ENCODE data around the gene WAPL.
"Not testable (repeated sequence)": the region's sequence is repeated elsewhere in the genome, so short reads cannot be mapped to it uniquely, and the experiment has no call there.

The WAPL gene

GRCh38 chr10:86540016-86540415, 18.4 kb upstream of the WAPL start:
- Histone ChIP-seq H3K36me3 (ENCODE audit: control insufficient read depth, insufficient read depth, low read length, severe bottlenecking) (no peaks in the 10 kb centered on the region), H3K4me3 (ENCODE audit: low read length) (no peak overlapping the region), H3K27me3 (replicated peaks; ENCODE audit: control insufficient read depth, insufficient read depth, low read length) (no peaks in the 10 kb centered on the region), H3K4me1 (ENCODE audit: control insufficient read depth, insufficient read depth, low read length) (peaks cover 4% of the 10 kb centered on the region), H3K9me3 (ENCODE audit: control insufficient read depth, low read length) (no peaks in the 10 kb centered on the region), H3K9ac (ENCODE audit: low read length) (no peak overlapping the region)
- DNase-seq (ENCODE audit: low read depth), result no peak

GRCh38 chr10:86538547-86538946, 17.0 kb upstream of the WAPL start:
- Histone ChIP-seq H3K36me3 (ENCODE audit: control insufficient read depth, insufficient read depth, low read length, severe bottlenecking) (no peaks in the 10 kb centered on the region), H3K27me3 (replicated peaks; ENCODE audit: control insufficient read depth, insufficient read depth, low read length) (no peaks in the 10 kb centered on the region), H3K4me1 (ENCODE audit: control insufficient read depth, insufficient read depth, low read length) (peaks cover 4% of the 10 kb centered on the region), H3K9ac (ENCODE audit: low read length) (no peak overlapping the region), H3K9me3 (ENCODE audit: control insufficient read depth, low read length) (no peaks in the 10 kb centered on the region), H3K4me3 (ENCODE audit: low read length) (no peak overlapping the region)
- DNase-seq (ENCODE audit: low read depth), result no peak

- not testable (repeated sequence) for H3K9me3 ChIP-seq (ENCODE audit: control insufficient read depth, low read length); H3K9ac ChIP-seq (ENCODE audit: low read length); H3K36me3 ChIP-seq (ENCODE audit: control insufficient read depth, insufficient read depth, low read length, severe bottlenecking); DNase-seq (ENCODE audit: low read depth); H3K4me3 ChIP-seq (ENCODE audit: low read length); H3K27me3 ChIP-seq (replicated peaks; ENCODE audit: control insufficient read depth, insufficient read depth, low read length); H3K4me1 ChIP-seq (ENCODE audit: control insufficient read depth, insufficient read depth, low read length)
These were observed 16.4 kb upstream of the WAPL start for GRCh38 chr10:86538040-86538439.

GRCh38 chr10:86536294-86536861, 14.8 kb upstream of the WAPL start:
- no peak for DNase-seq (ENCODE audit: low read depth)
- no peak overlapping the region for H3K4me3 ChIP-seq (ENCODE audit: low read length)
- H3K9me3 ChIP-seq (ENCODE audit: control insufficient read depth, low read length), result no peaks in the 10 kb centered on the region
- no peak overlapping the region for H3K9ac ChIP-seq (ENCODE audit: low read length)
- H3K27me3 ChIP-seq (replicated peaks; ENCODE audit: control insufficient read depth, insufficient read depth, low read length), result no peaks in the 10 kb centered on the region
- H3K4me1 ChIP-seq (ENCODE audit: control insufficient read depth, insufficient read depth, low read length), result peaks cover 4% of the 10 kb centered on the region
- H3K36me3 ChIP-seq (ENCODE audit: control insufficient read depth, insufficient read depth, low read length, severe bottlenecking), result no peaks in the 10 kb centered on the region

- peak overlapping the region; percentile 85 for H3K4me3 ChIP-seq (ENCODE audit: low read length)
- peaks cover 4% of the 10 kb centered on the region for H3K4me1 ChIP-seq (ENCODE audit: control insufficient read depth, insufficient read depth, low read length)
- DNase-seq (ENCODE audit: low read depth), result no peak
- H3K27me3 ChIP-seq (replicated peaks; ENCODE audit: control insufficient read depth, insufficient read depth, low read length), result no peaks in the 10 kb centered on the region
- no peaks in the 10 kb centered on the region for H3K9me3 ChIP-seq (ENCODE audit: control insufficient read depth, low read length)
- peak overlapping the region; percentile 84 for H3K9ac ChIP-seq (ENCODE audit: low read length)
- H3K36me3 ChIP-seq (ENCODE audit: control insufficient read depth, insufficient read depth, low read length, severe bottlenecking), result no peaks in the 10 kb centered on the region
These were observed 13.7 kb upstream of the WAPL start for GRCh38 chr10:86535132-86535882.

- Histone ChIP-seq H3K9me3 (ENCODE audit: control insufficient read depth, low read length) (no peaks in the 10 kb centered on the region), H3K27me3 (replicated peaks; ENCODE audit: control insufficient read depth, insufficient read depth, low read length) (no peaks in the 10 kb centered on the region), H3K9ac (ENCODE audit: low read length) (no peak overlapping the region), H3K4me1 (ENCODE audit: control insufficient read depth, insufficient read depth, low read length) (peaks cover 4% of the 10 kb centered on the region), H3K36me3 (ENCODE audit: control insufficient read depth, insufficient read depth, low read length, severe bottlenecking) (no peaks in the 10 kb centered on the region), H3K4me3 (ENCODE audit: low read length) (no peak overlapping the region)
- DNase-seq (ENCODE audit: low read depth), result no peak
These were observed 11.7 kb upstream of the WAPL start for GRCh38 chr10:86533328-86533727.

- not testable (repeated sequence) for H3K27me3 ChIP-seq (replicated peaks; ENCODE audit: control insufficient read depth, insufficient read depth, low read length); H3K36me3 ChIP-seq (ENCODE audit: control insufficient read depth, insufficient read depth, low read length, severe bottlenecking); H3K4me3 ChIP-seq (ENCODE audit: low read length); H3K4me1 ChIP-seq (ENCODE audit: control insufficient read depth, insufficient read depth, low read length); H3K9ac ChIP-seq (ENCODE audit: low read length); H3K9me3 ChIP-seq (ENCODE audit: control insufficient read depth, low read length); DNase-seq (ENCODE audit: low read depth)
These were observed 7.1 kb upstream of the WAPL start for GRCh38 chr10:86528736-86529135.

GRCh38 chr10:86526606-86527005, 5.0 kb upstream of the WAPL start:
- Histone ChIP-seq H3K36me3 (ENCODE audit: control insufficient read depth, insufficient read depth, low read length, severe bottlenecking) (no peaks in the 10 kb centered on the region), H3K9ac (ENCODE audit: low read length) (no peak overlapping the region), H3K9me3 (ENCODE audit: control insufficient read depth, low read length) (no peaks in the 10 kb centered on the region), H3K4me3 (ENCODE audit: low read length) (no peak overlapping the region), H3K4me1 (ENCODE audit: control insufficient read depth, insufficient read depth, low read length) (peaks cover 9% of the 10 kb centered on the region), H3K27me3 (replicated peaks; ENCODE audit: control insufficient read depth, insufficient read depth, low read length) (no peaks in the 10 kb centered on the region)
- no peak for DNase-seq (ENCODE audit: low read depth)

- not testable (repeated sequence) for H3K36me3 ChIP-seq (ENCODE audit: control insufficient read depth, insufficient read depth, low read length, severe bottlenecking); H3K27me3 ChIP-seq (replicated peaks; ENCODE audit: control insufficient read depth, insufficient read depth, low read length); H3K4me1 ChIP-seq (ENCODE audit: control insufficient read depth, insufficient read depth, low read length); H3K9me3 ChIP-seq (ENCODE audit: control insufficient read depth, low read length); H3K9ac ChIP-seq (ENCODE audit: low read length); DNase-seq (ENCODE audit: low read depth); H3K4me3 ChIP-seq (ENCODE audit: low read length)
These were observed 4.1 kb upstream of the WAPL start for GRCh38 chr10:86525713-86526112.

- Histone ChIP-seq H3K9me3 (ENCODE audit: control insufficient read depth, low read length) (no peaks in the 10 kb centered on the region), H3K4me3 (ENCODE audit: low read length) (no peak overlapping the region), H3K36me3 (ENCODE audit: control insufficient read depth, insufficient read depth, low read length, severe bottlenecking) (no peaks in the 10 kb centered on the region), H3K27me3 (replicated peaks; ENCODE audit: control insufficient read depth, insufficient read depth, low read length) (no peaks in the 10 kb centered on the region), H3K4me1 (ENCODE audit: control insufficient read depth, insufficient read depth, low read length) (peaks cover 20% of the 10 kb centered on the region), H3K9ac (ENCODE audit: low read length) (peak overlapping the region; percentile 4)
- no peak for DNase-seq (ENCODE audit: low read depth)
These were observed 2.8 kb upstream of the WAPL start for GRCh38 chr10:86524225-86524962.

GRCh38 chr10:86523348-86523747, 1.8 kb upstream of the WAPL start:
- H3K9ac ChIP-seq (ENCODE audit: low read length), result peak overlapping the region; percentile 96
- H3K27me3 ChIP-seq (replicated peaks; ENCODE audit: control insufficient read depth, insufficient read depth, low read length), result no peaks in the 10 kb centered on the region
- H3K9me3 ChIP-seq (ENCODE audit: control insufficient read depth, low read length), result no peaks in the 10 kb centered on the region
- no peaks in the 10 kb centered on the region for H3K36me3 ChIP-seq (ENCODE audit: control insufficient read depth, insufficient read depth, low read length, severe bottlenecking)
- peak overlapping the region; percentile 96 for H3K4me3 ChIP-seq (ENCODE audit: low read length)
- DNase-seq (ENCODE audit: low read depth), result peak; percentile 35
- peaks cover 28% of the 10 kb centered on the region for H3K4me1 ChIP-seq (ENCODE audit: control insufficient read depth, insufficient read depth, low read length)
